GM19328 (cell line): ENCODE data around the gene SLC6A19.
"Not testable (repeated sequence)": the region's sequence is repeated elsewhere in the genome, so short reads cannot be mapped to it uniquely, and the experiment has no call there.

Experiments
- ATAC-seq: cut with Tn5 transposase; IDR thresholded peaks from one replicate; pipeline ENCODE4 v1.9.1; 2021; ENCODE audit warnings: mild to moderate bottlenecking, moderate library complexity; ENCODE audit not compliant: unreplicated experiment

SLC6A19 gene

GRCh38 chr5:1261643-1262042 lies 60.2 kb downstream of the SLC6A19 start:
- no peak for ATAC-seq

GRCh38 chr5:1262381-1262780 lies 61.0 kb downstream of the SLC6A19 start:
- no peak for ATAC-seq

GRCh38 chr5:1264211-1264610 lies 62.8 kb downstream of the SLC6A19 start:
- no peak for ATAC-seq

- ATAC-seq, result no peak
Observed at GRCh38 chr5:1265026-1265425, 63.6 kb downstream of the SLC6A19 start.

- no peak for ATAC-seq
Observed at GRCh38 chr5:1265461-1266455, 64.4 kb downstream of the SLC6A19 start.

GRCh38 chr5:1266791-1267190 lies 65.4 kb downstream of the SLC6A19 start:
- no peak for ATAC-seq

- not testable (repeated sequence) for ATAC-seq
Observed at GRCh38 chr5:1267464-1267863, 66.1 kb downstream of the SLC6A19 start.

GRCh38 chr5:1268056-1268455 lies 66.7 kb downstream of the SLC6A19 start:
- ATAC-seq, result no peak

GRCh38 chr5:1268666-1269065 lies 67.3 kb downstream of the SLC6A19 start:
- ATAC-seq, result no peak

- no peak for ATAC-seq
Observed at GRCh38 chr5:1270426-1270825, 69.0 kb downstream of the SLC6A19 start.

- no peak for ATAC-seq
Observed at GRCh38 chr5:1270933-1271914, 69.8 kb downstream of the SLC6A19 start.

GRCh38 chr5:1272201-1272600 lies 70.8 kb downstream of the SLC6A19 start:
- ATAC-seq, result no peak

GRCh38 chr5:1273745-1274144 lies 72.3 kb downstream of the SLC6A19 start:
- ATAC-seq, result no peak

- ATAC-seq, result no peak
Observed at GRCh38 chr5:1274471-1274870, 73.1 kb downstream of the SLC6A19 start.
